Esophagus (tissue), 2 donors: ENCODE results near the gene OTC. TPM values are rescaled to one million over a fixed set of nuclear protein-coding genes. Genes with fewer than 3 reads are reported as not detected.

ENCODE experiments used
- H3K27ac ChIP-seq, 2 donors: one replicate each; pipeline ENCODE4 v1.5.1; 2013; ENCODE audit warnings: low read depth in 2 of 2, mild to moderate bottlenecking in 2 of 2, inconsistent platforms in 1 of 2, low read length in 1 of 2, moderate library complexity in 1 of 2
- H3K27me3 ChIP-seq, 2 donors: one replicate each; pipeline ENCODE4 v1.6.1; 2013; ENCODE audit warnings: low read length in 2 of 2, control low read depth in 1 of 2, mild to moderate bottlenecking in 1 of 2; ENCODE audit not compliant: insufficient read depth in 2 of 2, control insufficient read depth in 1 of 2
- H3K36me3 ChIP-seq, 2 donors: one replicate each; pipeline ENCODE4 v1.6.1; 2013; ENCODE audit warnings: low read length in 1 of 2; ENCODE audit not compliant: control insufficient read depth in 2 of 2, insufficient read depth in 2 of 2
- H3K4me1 ChIP-seq, 2 donors: one replicate each; pipeline ENCODE4 v1.6.1; 2013; ENCODE audit warnings: low read length in 1 of 2; ENCODE audit not compliant: control insufficient read depth in 2 of 2, insufficient read depth in 2 of 2
- H3K4me3 ChIP-seq, 2 donors: one replicate each; pipeline ENCODE4 v1.5.1; 2013; ENCODE audit warnings: low read length in 2 of 2, mild to moderate bottlenecking in 2 of 2, low read depth in 1 of 2, moderate library complexity in 1 of 2
- H3K9me3 ChIP-seq, 2 donors: one replicate each; pipeline ENCODE4 v1.6.1; 2013; ENCODE audit warnings: mild to moderate bottlenecking in 2 of 2, low read depth in 1 of 2, low read length in 1 of 2, moderate library complexity in 1 of 2; ENCODE audit not compliant: control insufficient read depth in 2 of 2, insufficient read depth in 1 of 2
- WGBS, 2 donors: extraction: QIAGEN DNeasy Blood & Tissue Kit; methylation state at CpG; one replicate each; pipeline ENCODE4 v1.1.7; 2013; 5-methylcytosine and 5-hydroxymethylcytosine counted together
- polyA plus RNA-seq, 2 donors: library from polyadenylated mRNA; stranded (reverse); fragments of 200-250 nt; gene quantifications; one replicate each; pipeline ENCODE4 v1.2.3, GENCODE V29; 2013
- donor health status: healthy with polysubstance abuse.
- donor health status: Bipolar disorder and iron deficiency.

The OTC gene
- polyA plus RNA-seq, 2 donors, result 0.12 to 0.20 TPM

- 47 to 65% methylated on average over 1 of the region's 1 CpG for whole genome bisulfite sequencing, 2 donors
- Histone ChIP-seq H3K4me1 (no peaks in the 10 kb centered on the region), H3K36me3 (no peaks in the 10 kb centered on the region), H3K9me3 (no peaks in the 10 kb centered on the region), H3K27me3 (peaks cover 0 to 10% of the 10 kb centered on the region in 2 donors), H3K4me3 (no peak overlapping the region), H3K27ac (no peak overlapping the region)
Measured at GRCh38 chrX:38376747-38377146, 24.3 kb downstream of the OTC start.

- Histone ChIP-seq H3K27ac (no peak overlapping the region), H3K9me3 (no peaks in the 10 kb centered on the region), H3K27me3 (peaks cover 0 to 10% of the 10 kb centered on the region in 2 donors), H3K4me3 (no peak overlapping the region), H3K4me1 (no peaks in the 10 kb centered on the region), H3K36me3 (no peaks in the 10 kb centered on the region)
- WGBS, 2 donors, result 98 to 100% methylated on average over 1 of the region's 1 CpG
Measured at GRCh38 chrX:38379088-38379487, 26.7 kb downstream of the OTC start.

- Histone ChIP-seq H3K4me3 (no peak overlapping the region), H3K36me3 (no peaks in the 10 kb centered on the region), H3K27ac (no peak overlapping the region), H3K9me3 (no peaks in the 10 kb centered on the region), H3K4me1 (no peaks in the 10 kb centered on the region), H3K27me3 (no peaks in the 10 kb centered on the region)
- WGBS, 2 donors, result 41 to 44% methylated on average over 1 of the region's 1 CpG
Measured at GRCh38 chrX:38382663-38383062, 30.3 kb downstream of the OTC start.

- no peak overlapping the region for H3K27ac ChIP-seq
- peaks cover 0 to 6% of the 10 kb centered on the region in 2 donors for H3K27me3 ChIP-seq
- H3K4me1 ChIP-seq, result no peaks in the 10 kb centered on the region
- no peak overlapping the region for H3K4me3 ChIP-seq
- H3K9me3 ChIP-seq, result no peaks in the 10 kb centered on the region
- WGBS, 2 donors, result 71 to 90% methylated on average over 6 of the region's 6 CpGs
- no peaks in the 10 kb centered on the region for H3K36me3 ChIP-seq
Measured at GRCh38 chrX:38400389-38400910, 48.0 kb downstream of the OTC start.

- no peaks in the 10 kb centered on the region for H3K36me3 ChIP-seq
- no peaks in the 10 kb centered on the region for H3K9me3 ChIP-seq
- no peak overlapping the region for H3K4me3 ChIP-seq
- peaks cover 0 to 4% of the 10 kb centered on the region in 2 donors for H3K27me3 ChIP-seq
- H3K4me1 ChIP-seq, result no peaks in the 10 kb centered on the region
- H3K27ac ChIP-seq, result no peak overlapping the region
Measured at GRCh38 chrX:38402118-38402517, 49.7 kb downstream of the OTC start.

GRCh38 chrX:38403834-38404233 is 51.4 kb downstream of the OTC start:
- H3K4me1 ChIP-seq, result no peaks in the 10 kb centered on the region
- no peaks in the 10 kb centered on the region for H3K36me3 ChIP-seq
- 80 to 94% methylated on average over 1 of the region's 1 CpG for WGBS, 2 donors
- peaks cover 0 to 2% of the 10 kb centered on the region in 2 donors for H3K27me3 ChIP-seq
- no peak overlapping the region for H3K27ac ChIP-seq
- H3K9me3 ChIP-seq, result no peaks in the 10 kb centered on the region
- no peak overlapping the region for H3K4me3 ChIP-seq

- no peaks in the 10 kb centered on the region for H3K9me3 ChIP-seq
- H3K27me3 ChIP-seq, result peaks cover 0 to 8% of the 10 kb centered on the region in 2 donors
- 30 to 52% methylated on average over 4 of the region's 4 CpGs for WGBS, 2 donors
- H3K36me3 ChIP-seq, result no peaks in the 10 kb centered on the region
- H3K27ac ChIP-seq, result no peak overlapping the region
- no peak overlapping the region for H3K4me3 ChIP-seq
- H3K4me1 ChIP-seq, result no peaks in the 10 kb centered on the region
Measured at GRCh38 chrX:38407126-38407525, 54.7 kb downstream of the OTC start.

- Histone ChIP-seq H3K4me3 (no peak overlapping the region), H3K4me1 (no peaks in the 10 kb centered on the region), H3K9me3 (no peaks in the 10 kb centered on the region), H3K27me3 (peaks cover 0 to 6% of the 10 kb centered on the region in 2 donors), H3K36me3 (no peaks in the 10 kb centered on the region), H3K27ac (no peak overlapping the region)
Measured at GRCh38 chrX:38409289-38409688, 56.9 kb downstream of the OTC start.

GRCh38 chrX:38426785-38427184 is 74.4 kb downstream of the OTC start:
- Histone ChIP-seq H3K36me3 (no peaks in the 10 kb centered on the region), H3K9me3 (no peaks in the 10 kb centered on the region), H3K27ac (no peak overlapping the region), H3K4me3 (no peak overlapping the region), H3K4me1 (no peaks in the 10 kb centered on the region), H3K27me3 (peaks cover 0 to 3% of the 10 kb centered on the region in 2 donors)

GRCh38 chrX:38431525-38431924 is 79.1 kb downstream of the OTC start:
- 64 to 86% methylated on average over 1 of the region's 1 CpG for WGBS, 2 donors
- Histone ChIP-seq H3K4me3 (no peak overlapping the region), H3K27ac (no peak overlapping the region), H3K9me3 (no peaks in the 10 kb centered on the region), H3K27me3 (peaks cover 0 to 3% of the 10 kb centered on the region in 2 donors), H3K4me1 (no peaks in the 10 kb centered on the region), H3K36me3 (no peaks in the 10 kb centered on the region)
